ENCODE data around the gene LIPA.

LIPA gene

GRCh38 chr10:89281606-89282395 is 30.2 kb upstream of the LIPA start:
- no peak for DNase-seq
- no peaks in the 10 kb centered on the region for H3K36me3 ChIP-seq (replicated peaks)
- no peak for TF ChIP-seq CTCF (IDR thresholded peaks at IDR 0.05; ENCODE audit: low read depth, low read length, missing control alignments)
- H3K4me3 ChIP-seq (ENCODE audit: low read depth, low read length): no peak overlapping the region
- peak overlapping the region; percentile 74 for H3K27ac ChIP-seq
- no peaks in the 10 kb centered on the region for H3K27me3 ChIP-seq (replicated peaks)
- in situ Hi-C loops (cut with HindIII; ENCODE audit: low pct_ligation_motif_present, low sequenced_read_pairs): no loop called here

- peak overlapping the region; percentile 80 for H3K27ac ChIP-seq
- DNase-seq: no peak
- H3K27me3 ChIP-seq (replicated peaks): no peaks in the 10 kb centered on the region
- TF ChIP-seq CTCF (IDR thresholded peaks at IDR 0.05; ENCODE audit: low read depth, low read length, missing control alignments): no peak
- no peak overlapping the region for H3K4me3 ChIP-seq (ENCODE audit: low read depth, low read length)
- in situ Hi-C loops (cut with HindIII; ENCODE audit: low pct_ligation_motif_present, low sequenced_read_pairs): no loop called here
- no peaks in the 10 kb centered on the region for H3K36me3 ChIP-seq (replicated peaks)
Measured at GRCh38 chr10:89280508-89280907, 28.9 kb upstream of the LIPA start.

- in situ Hi-C loops (cut with HindIII; ENCODE audit: low pct_ligation_motif_present, low sequenced_read_pairs): no loop called here
- no peaks in the 10 kb centered on the region for H3K36me3 ChIP-seq (replicated peaks)
- DNase-seq: peak; percentile 68
- H3K27ac ChIP-seq: peak overlapping the region; percentile 80
- no peak for TF ChIP-seq CTCF (IDR thresholded peaks at IDR 0.05; ENCODE audit: low read depth, low read length, missing control alignments)
- no peak overlapping the region for H3K4me3 ChIP-seq (ENCODE audit: low read depth, low read length)
- H3K27me3 ChIP-seq (replicated peaks): no peaks in the 10 kb centered on the region
Measured at GRCh38 chr10:89279421-89279869, 27.9 kb upstream of the LIPA start.

GRCh38 chr10:89278900-89279392 is 27.4 kb upstream of the LIPA start:
- in situ Hi-C loops (cut with HindIII; ENCODE audit: low pct_ligation_motif_present, low sequenced_read_pairs): no loop called here
- no peak for TF ChIP-seq CTCF (IDR thresholded peaks at IDR 0.05; ENCODE audit: low read depth, low read length, missing control alignments)
- no peaks in the 10 kb centered on the region for H3K27me3 ChIP-seq (replicated peaks)
- no peak overlapping the region for H3K4me3 ChIP-seq (ENCODE audit: low read depth, low read length)
- DNase-seq: no peak
- H3K36me3 ChIP-seq (replicated peaks): no peaks in the 10 kb centered on the region
- H3K27ac ChIP-seq: peak overlapping the region; percentile 80

GRCh38 chr10:89278034-89278535 is 26.5 kb upstream of the LIPA start:
- peak; percentile 96 for DNase-seq
- Histone ChIP-seq H3K27me3 (replicated peaks) (no peaks in the 10 kb centered on the region), H3K36me3 (replicated peaks) (no peaks in the 10 kb centered on the region), H3K27ac (peak overlapping the region; percentile 94), H3K4me3 (ENCODE audit: low read depth, low read length) (no peak overlapping the region)
- in situ Hi-C loops (cut with HindIII; ENCODE audit: low pct_ligation_motif_present, low sequenced_read_pairs): no loop called here
- no peak for TF ChIP-seq CTCF (IDR thresholded peaks at IDR 0.05; ENCODE audit: low read depth, low read length, missing control alignments)

Data from brain microvascular endothelial cell (primary cell).